Activated gamma-delta T cell treated with Interleukin-2 at 50 U/mL for 16 hours (primary cell): Measurements from ENCODE around the gene TPM3.
"Not testable (repeated sequence)": the region's sequence is repeated elsewhere in the genome, so short reads cannot be mapped to it uniquely, and the experiment has no call there.

Experiments used
- DNase-seq: peaks from one replicate; pipeline ENCODE4 v3.0.0-alpha.2; 2020

The TPM3 gene

GRCh38 chr1:154159554-154159953 is 32.3 kb downstream of the TPM3 start:
- DNase-seq = no peak

- DNase-seq = no peak
These were observed 33.4 kb downstream of the TPM3 start for GRCh38 chr1:154158307-154159125.

GRCh38 chr1:154157520-154158306 is 34.2 kb downstream of the TPM3 start:
- DNase-seq = peak; percentile 72

- DNase-seq = no peak
These were observed 36.6 kb downstream of the TPM3 start for GRCh38 chr1:154155251-154155650.

GRCh38 chr1:154154534-154155191 is 37.2 kb downstream of the TPM3 start, which contains the start of gene NUP210L:
Gene NUP210L (minus strand): TSS chr1:154155073.
- no peak for DNase-seq

- DNase-seq = no peak
These were observed 37.8 kb downstream of the TPM3 start for GRCh38 chr1:154154053-154154452.

- DNase-seq = no peak
These were observed 40.6 kb downstream of the TPM3 start for GRCh38 chr1:154151311-154151710.

- DNase-seq = no peak
These were observed 43.1 kb downstream of the TPM3 start for GRCh38 chr1:154148807-154149206.

- DNase-seq = not testable (repeated sequence)
These were observed 44.4 kb downstream of the TPM3 start for GRCh38 chr1:154147505-154147904.

- DNase-seq = no peak
These were observed 45.9 kb downstream of the TPM3 start for GRCh38 chr1:154145986-154146385.

- DNase-seq = no peak
These were observed 49.5 kb downstream of the TPM3 start for GRCh38 chr1:154142358-154142757.

GRCh38 chr1:154141240-154141639 is 50.7 kb downstream of the TPM3 start:
- no peak for DNase-seq

GRCh38 chr1:154137888-154138287 is 54.0 kb downstream of the TPM3 start:
- no peak for DNase-seq

GRCh38 chr1:154133256-154133655 is 58.6 kb downstream of the TPM3 start:
- DNase-seq = no peak

GRCh38 chr1:154129391-154129970 is 62.4 kb downstream of the TPM3 start:
- DNase-seq = no peak

GRCh38 chr1:154123205-154123604 is 68.7 kb downstream of the TPM3 start:
- not testable (repeated sequence) for DNase-seq

GRCh38 chr1:154117642-154118041 is 74.3 kb downstream of the TPM3 start:
- no peak for DNase-seq

GRCh38 chr1:154115180-154115579 is 76.7 kb downstream of the TPM3 start:
- DNase-seq = no peak
